Kidney epithelial cell (primary cell): ENCODE results near the gene HNF4A. TPM values are rescaled to one million over a fixed set of nuclear protein-coding genes. Genes with fewer than 3 reads are reported as not detected.

Source experiments
- DNase-seq: peaks from one replicate; pipeline ENCODE4 v3.0.0-alpha.2; 2010; ENCODE audit warnings: low read depth
- H3K27me3 ChIP-seq: 2 replicates; pipeline ENCODE4 v1.6.0; 2011; ENCODE audit warnings: low read length; ENCODE audit not compliant: control insufficient read depth, insufficient read depth
- H3K36me3 ChIP-seq: 2 replicates; pipeline ENCODE4 v1.5.1; 2011; ENCODE audit warnings: low read length; ENCODE audit not compliant: control insufficient read depth, insufficient read depth
- H3K4me3 ChIP-seq: 2 replicates; pipeline ENCODE4 v1.5.1; 2011; ENCODE audit warnings: low read depth, mild to moderate bottlenecking, control low read depth, low read length
- CTCF ChIP-seq: IDR thresholded peaks from 2 replicates; pipeline ENCODE4 v1.5.1; 2011; ENCODE audit warnings: mild to moderate bottlenecking, moderate library complexity, low read length, control low read depth, inconsistent platforms; ENCODE audit not compliant: insufficient read depth, poor library complexity, severe bottlenecking
- total RNA-seq: library from RNA; depleted of rRNA; stranded (reverse); fragments of >200 nt; gene quantifications from 2 replicates; pipeline ENCODE4 v1.2.3, GENCODE V29; 2015

Gene HNF4A
- total RNA-seq, 1 donor from 2014 or later = not detected

GRCh38 chr20:44413575-44414345 lies 58.3 kb downstream of the HNF4A start:
- no peak for TF ChIP-seq CTCF
- peaks cover 22% of the 10 kb centered on the region for H3K27me3 ChIP-seq
- no peak overlapping the region for H3K4me3 ChIP-seq
- H3K36me3 ChIP-seq = no peaks in the 10 kb centered on the region
- no peak for DNase-seq

- Histone ChIP-seq H3K36me3 (no peaks in the 10 kb centered on the region), H3K4me3 (no peak overlapping the region), H3K27me3 (peaks cover 22% of the 10 kb centered on the region)
- DNase-seq = no peak
- TF ChIP-seq CTCF = no peak
Measured at GRCh38 chr20:44414346-44414714, 58.8 kb downstream of the HNF4A start.

GRCh38 chr20:44414808-44415207 lies 59.3 kb downstream of the HNF4A start:
- no peak for TF ChIP-seq CTCF
- DNase-seq = no peak
- Histone ChIP-seq H3K36me3 (no peaks in the 10 kb centered on the region), H3K4me3 (no peak overlapping the region), H3K27me3 (peaks cover 22% of the 10 kb centered on the region)

- H3K36me3 ChIP-seq = no peaks in the 10 kb centered on the region
- no peak for DNase-seq
- H3K4me3 ChIP-seq = no peak overlapping the region
- peaks cover 18% of the 10 kb centered on the region for H3K27me3 ChIP-seq
- no peak for TF ChIP-seq CTCF
Measured at GRCh38 chr20:44415833-44416715, 60.6 kb downstream of the HNF4A start.

- Histone ChIP-seq H3K36me3 (no peaks in the 10 kb centered on the region), H3K27me3 (peaks cover 4% of the 10 kb centered on the region), H3K4me3 (no peak overlapping the region)
- TF ChIP-seq CTCF = no peak
- DNase-seq = no peak
Measured at GRCh38 chr20:44418069-44418905, 62.8 kb downstream of the HNF4A start.
